RWPE1 (cell line): Measurements from ENCODE around the gene WDR70.
"Not testable (repeated sequence)": the region's sequence is repeated elsewhere in the genome, so short reads cannot be mapped to it uniquely, and the experiment has no call there.

ENCODE experiments used
- CTCF ChIA-PET: fragments of 350-600 bp; sonication (Branson Sonifier 250); formaldehyde crosslinking; extraction: SDS; loops from one replicate; lab custom pipeline; 2021; lab: Yijun Ruan, JAX
- POLR2A ChIA-PET: fragments of 400-600 bp; formaldehyde crosslinking; extraction: SDS; loops from one replicate; lab custom pipeline; 2020; ENCODE audit warnings: antibody characterized with exemption; ENCODE audit not compliant: low non-redundant PET; lab: Yijun Ruan, JAX
- DNase-seq: peaks from one replicate; pipeline ENCODE4 v3.0.0; 2012; ENCODE audit warnings: low spot score
- H3K27ac ChIP-seq: fragments of 450-650 bp; 2 replicates; pipeline ENCODE4 v1.5.1; 2017
- CTCF ChIP-seq: fragments of 450-650 bp; conservative IDR thresholded peaks from 2 replicates; pipeline ENCODE4 v1.5.1; 2017; ENCODE audit warnings: low read depth, mild to moderate bottlenecking

WDR70 gene

GRCh38 chr5:37506241-37506640 is 127.1 kb downstream of the WDR70 start:
- no peak for TF ChIP-seq CTCF
- DNase-seq: no peak
- CTCF ChIA-PET: no interaction called here
- POLR2A ChIA-PET: no interaction called here
- H3K27ac ChIP-seq: no peak overlapping the region

GRCh38 chr5:37506722-37507121 is 127.6 kb downstream of the WDR70 start:
- H3K27ac ChIP-seq: no peak overlapping the region
- ChIA-PET CTCF (no interaction called here), POLR2A (no interaction called here)
- no peak for TF ChIP-seq CTCF
- DNase-seq: no peak

- CTCF ChIA-PET: no interaction called here
- TF ChIP-seq CTCF: no peak
- no peak for DNase-seq
- POLR2A ChIA-PET: no interaction called here
- H3K27ac ChIP-seq: no peak overlapping the region
These were observed 132.5 kb downstream of the WDR70 start for GRCh38 chr5:37511646-37512045.

- no peak for DNase-seq
- ChIA-PET CTCF (no interaction called here), POLR2A (no interaction called here)
- H3K27ac ChIP-seq: no peak overlapping the region
- no peak for TF ChIP-seq CTCF
These were observed 135.8 kb downstream of the WDR70 start for GRCh38 chr5:37514946-37515345.

- POLR2A ChIA-PET: no interaction called here
- CTCF ChIA-PET: interaction anchor here (0.5 kb wide), 1 partner anchor 264 kb away, joined by 3 read pairs; no protein-coding TSS in a partner anchor
These were observed 138.6 kb downstream of the WDR70 start for GRCh38 chr5:37517686-37518085.

GRCh38 chr5:37518356-37518755 is 139.2 kb downstream of the WDR70 start:
- DNase-seq, H3K27ac ChIP-seq, POLR2A ChIA-PET: not testable (repeated sequence)
- CTCF ChIA-PET: interaction anchor here (0.5 kb wide), 1 partner anchor 263 kb away, joined by 3 read pairs; no protein-coding TSS in a partner anchor

More at GRCh38 chr5:37517686-37518085, 138.6 kb downstream of the WDR70 start:
- no peak for TF ChIP-seq CTCF
- no peak overlapping the region for H3K27ac ChIP-seq
- DNase-seq: no peak

- ChIA-PET CTCF (no interaction called here), POLR2A (no interaction called here)
- TF ChIP-seq CTCF: no peak
- H3K27ac ChIP-seq: no peak overlapping the region
- no peak for DNase-seq
These were observed 140.2 kb downstream of the WDR70 start for GRCh38 chr5:37519304-37519703.
